ENCODE data around the gene PRKCB.

Gene PRKCB

DNA sequence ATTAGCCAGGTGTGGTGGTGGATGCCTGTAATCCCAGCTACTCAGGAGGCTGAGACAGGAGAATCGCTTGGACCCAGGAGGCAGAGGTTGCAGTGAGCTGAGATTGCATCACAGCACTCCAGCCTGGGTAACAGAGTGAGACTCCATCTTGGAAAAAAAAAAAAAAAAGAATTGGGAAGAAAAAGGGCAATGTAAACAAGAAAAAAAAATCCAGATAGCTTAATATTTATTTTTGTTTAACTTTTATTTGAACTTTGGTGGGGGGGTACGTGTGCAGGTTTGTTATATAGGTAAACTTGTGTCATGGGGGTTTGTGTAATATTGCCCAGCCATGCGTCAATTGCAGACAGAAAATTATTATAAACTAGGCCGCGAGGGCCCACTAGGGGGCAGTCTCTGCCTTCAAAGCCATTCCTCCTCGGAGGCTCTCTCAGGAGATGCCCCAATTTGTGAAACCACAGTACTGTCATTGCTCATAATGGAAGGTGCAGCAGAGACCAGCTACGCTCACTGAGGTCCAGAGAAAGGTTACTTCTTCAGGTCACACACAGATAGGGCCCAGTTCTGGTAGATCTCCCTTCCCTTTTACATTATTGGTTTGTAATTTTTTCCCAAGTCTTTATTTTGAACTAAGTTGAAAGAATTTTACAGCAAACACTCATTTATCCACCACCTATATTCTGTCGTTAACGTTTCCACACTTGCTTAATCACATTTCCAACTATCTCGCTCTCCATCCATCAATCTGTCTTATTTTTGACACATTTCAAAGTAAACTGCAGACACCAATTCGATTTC is 206.2 kb downstream of the PRKCB start:
- peak; percentile 82 for DNase-seq (ENCODE audit: low spot score)
- in situ Hi-C loops (cut with MboI; ENCODE audit: low sequenced_read_pairs, unreplicated experiment) = loop anchor here (10.0 kb wide), 2 partner anchors 203 to 463 kb away; no protein-coding TSS in a partner anchor
- TF ChIP-seq, protein P1, sequence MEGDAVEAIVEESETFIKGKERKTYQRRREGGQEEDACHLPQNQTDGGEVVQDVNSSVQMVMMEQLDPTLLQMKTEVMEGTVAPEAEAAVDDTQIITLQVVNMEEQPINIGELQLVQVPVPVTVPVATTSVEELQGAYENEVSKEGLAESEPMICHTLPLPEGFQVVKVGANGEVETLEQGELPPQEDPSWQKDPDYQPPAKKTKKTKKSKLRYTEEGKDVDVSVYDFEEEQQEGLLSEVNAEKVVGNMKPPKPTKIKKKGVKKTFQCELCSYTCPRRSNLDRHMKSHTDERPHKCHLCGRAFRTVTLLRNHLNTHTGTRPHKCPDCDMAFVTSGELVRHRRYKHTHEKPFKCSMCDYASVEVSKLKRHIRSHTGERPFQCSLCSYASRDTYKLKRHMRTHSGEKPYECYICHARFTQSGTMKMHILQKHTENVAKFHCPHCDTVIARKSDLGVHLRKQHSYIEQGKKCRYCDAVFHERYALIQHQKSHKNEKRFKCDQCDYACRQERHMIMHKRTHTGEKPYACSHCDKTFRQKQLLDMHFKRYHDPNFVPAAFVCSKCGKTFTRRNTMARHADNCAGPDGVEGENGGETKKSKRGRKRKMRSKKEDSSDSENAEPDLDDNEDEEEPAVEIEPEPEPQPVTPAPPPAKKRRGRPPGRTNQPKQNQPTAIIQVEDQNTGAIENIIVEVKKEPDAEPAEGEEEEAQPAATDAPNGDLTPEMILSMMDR (IDR thresholded peaks at IDR 0.05; ENCODE audit: borderline replicate concordance, control extremely low read depth, extremely low read depth, insufficient read depth, missing control alignments) = peak; percentile 63

DNA sequence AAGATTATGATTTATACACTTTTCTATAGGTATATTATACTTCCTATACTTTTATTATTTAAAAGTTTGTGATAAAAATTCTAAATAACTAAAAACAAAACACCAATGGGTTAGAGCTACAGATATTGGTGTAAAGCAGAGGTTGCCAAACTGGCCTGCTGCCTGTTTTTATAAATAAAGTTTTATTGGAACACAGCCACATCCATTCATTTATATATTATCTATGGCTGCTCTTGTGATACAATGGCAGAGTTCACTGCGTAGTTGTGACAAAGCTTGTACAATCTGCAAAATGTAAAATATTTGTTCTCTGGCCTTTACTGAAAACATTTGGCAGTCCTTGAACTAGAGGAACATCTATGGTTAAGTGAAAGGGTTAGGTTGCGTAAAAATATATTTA is 208.7 kb downstream of the PRKCB start:
- TF ChIP-seq, protein P1 (IDR thresholded peaks at IDR 0.05; ENCODE audit: borderline replicate concordance, control extremely low read depth, extremely low read depth, insufficient read depth, missing control alignments) = no peak
- DNase-seq (ENCODE audit: low spot score) = no peak
- in situ Hi-C loops (cut with MboI; ENCODE audit: low sequenced_read_pairs, unreplicated experiment) = loop anchor here (10.0 kb wide), 2 partner anchors 200 to 460 kb away; no protein-coding TSS in a partner anchor

DNA sequence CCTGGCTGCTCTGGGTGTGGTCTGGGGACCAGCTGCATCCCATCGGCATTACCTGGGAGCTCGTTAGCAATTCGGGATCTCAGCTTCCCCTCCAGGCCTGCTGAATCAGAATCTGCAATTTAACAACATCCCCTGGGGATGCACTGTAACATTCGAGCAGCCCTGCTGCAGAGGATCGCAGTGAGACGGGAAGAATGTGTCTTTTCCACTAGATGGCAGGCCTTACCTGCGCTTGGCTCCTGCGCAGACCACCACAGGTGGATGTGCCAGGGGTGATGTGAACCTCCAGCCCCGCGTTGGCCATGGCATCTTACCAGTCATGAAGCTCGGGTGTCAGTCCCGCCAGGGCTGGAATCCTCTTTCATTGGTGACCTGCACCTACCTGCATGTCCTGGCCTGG is 209.9 kb downstream of the PRKCB start:
- in situ Hi-C loops (cut with MboI; ENCODE audit: low sequenced_read_pairs, unreplicated experiment) = loop anchor here (10.0 kb wide), 2 partner anchors 199 to 459 kb away; no protein-coding TSS in a partner anchor
- TF ChIP-seq, protein P1 (IDR thresholded peaks at IDR 0.05; ENCODE audit: borderline replicate concordance, control extremely low read depth, extremely low read depth, insufficient read depth, missing control alignments) = no peak
- no peak for DNase-seq (ENCODE audit: low spot score)

DNA sequence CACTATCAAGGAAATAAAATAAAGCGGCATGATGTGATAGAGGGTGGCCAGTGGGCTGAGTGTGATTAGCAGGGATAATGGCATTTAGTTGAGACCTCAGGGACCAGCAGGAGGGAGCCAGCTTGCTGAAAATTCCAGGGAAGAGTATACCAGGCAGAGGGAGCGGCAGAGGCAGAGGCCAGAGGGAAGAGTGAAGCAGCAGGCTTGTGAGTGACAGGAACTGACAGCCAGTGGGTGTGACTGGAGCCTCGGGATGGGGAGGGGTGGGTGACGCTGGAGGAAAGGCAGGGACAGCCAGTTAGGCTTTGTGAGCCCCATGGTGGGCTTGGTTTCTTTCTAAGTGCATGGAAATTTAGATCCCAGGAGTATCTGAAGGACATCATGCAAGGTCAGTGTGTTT is 210.7 kb downstream of the PRKCB start:
- in situ Hi-C loops (cut with MboI; ENCODE audit: low sequenced_read_pairs, unreplicated experiment) = loop anchor here (10.0 kb wide), 2 partner anchors 198 to 458 kb away; no protein-coding TSS in a partner anchor
- TF ChIP-seq, protein P1 (IDR thresholded peaks at IDR 0.05; ENCODE audit: borderline replicate concordance, control extremely low read depth, extremely low read depth, insufficient read depth, missing control alignments) = no peak
- DNase-seq (ENCODE audit: low spot score) = no peak

DNA sequence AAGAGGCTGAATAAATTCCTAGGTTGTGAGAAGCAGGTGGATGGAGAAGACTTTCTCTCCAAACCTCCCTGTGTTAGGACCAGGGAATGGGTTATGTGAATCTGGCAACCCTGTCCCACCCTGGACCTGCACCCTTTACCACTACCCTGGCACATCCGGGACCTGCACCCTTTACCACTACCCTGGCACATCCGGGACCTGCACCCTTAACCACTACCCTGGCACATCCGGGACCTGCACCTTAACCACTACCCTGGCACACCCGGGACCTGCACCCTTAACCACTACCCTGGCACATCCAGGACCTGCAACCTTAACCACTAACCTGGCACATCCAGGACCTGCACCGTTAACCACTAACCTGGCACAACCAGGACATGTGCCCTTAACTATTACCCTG is 213.3 kb downstream of the PRKCB start:
- TF ChIP-seq, protein P1 (IDR thresholded peaks at IDR 0.05; ENCODE audit: borderline replicate concordance, control extremely low read depth, extremely low read depth, insufficient read depth, missing control alignments) = no peak
- in situ Hi-C loops (cut with MboI; ENCODE audit: low sequenced_read_pairs, unreplicated experiment) = loop anchor here (10.0 kb wide), 2 partner anchors 196 to 456 kb away; no protein-coding TSS in a partner anchor
- DNase-seq (ENCODE audit: low spot score) = no peak

DNA sequence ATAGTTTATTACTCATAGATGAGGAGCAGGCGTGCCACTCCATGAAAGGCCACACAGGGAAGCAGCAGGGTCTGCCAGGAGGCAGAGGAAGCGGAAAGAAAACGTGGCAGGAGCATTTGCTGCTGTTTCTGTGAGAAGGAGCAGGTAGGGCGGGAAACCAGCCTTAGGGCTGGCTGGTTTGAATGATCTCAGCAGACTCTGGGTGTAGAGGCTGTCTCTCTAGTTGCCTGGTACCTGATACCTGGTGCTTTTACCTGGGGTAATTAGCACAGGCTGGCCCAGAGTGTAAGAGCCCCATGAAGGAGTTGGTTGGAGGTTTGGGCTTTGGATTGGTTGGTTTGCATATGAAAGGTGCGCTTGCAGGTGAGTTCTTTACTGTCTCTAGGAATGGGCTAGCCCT is 215.3 kb downstream of the PRKCB start:
- in situ Hi-C loops (cut with MboI; ENCODE audit: low sequenced_read_pairs, unreplicated experiment) = no loop called here
- TF ChIP-seq, protein P1 (IDR thresholded peaks at IDR 0.05; ENCODE audit: borderline replicate concordance, control extremely low read depth, extremely low read depth, insufficient read depth, missing control alignments) = no peak
- no peak for DNase-seq (ENCODE audit: low spot score)
